HCT116 (cell line): Measurements from ENCODE around the gene RPL11.

Experiments
- CTCF ChIP-seq, 3 experiments: fragments of 200-600 bp in 1 of 3; sonication (generic) in 1 of 3; IDR thresholded peaks in 2 of 3; conservative IDR thresholded peaks in 1 of 3; 2 replicates each; pipeline ENCODE4 v1.5.1; 2012 to 2017; ENCODE audit warnings: low read depth in 2 of 3, low read length in 2 of 3, antibody characterized with exemption in 1 of 3, borderline replicate concordance in 1 of 3, control low read depth in 1 of 3, mild to moderate bottlenecking in 1 of 3, mixed read lengths in 1 of 3, mixed run types in 1 of 3, moderate library complexity in 1 of 3; ENCODE audit not compliant: insufficient read depth in 1 of 3
- EZH2 ChIP-seq: fragments of 200-600 bp; sonication (generic); IDR thresholded peaks from 2 replicates; pipeline ENCODE4 v1.6.1; 2017; ENCODE audit warnings: antibody characterized with exemption, mixed run types
- POLR2A ChIP-seq: IDR thresholded peaks from 2 replicates; pipeline ENCODE4 v1.7.0; 2011; ENCODE audit warnings: borderline replicate concordance; ENCODE audit not compliant: insufficient read depth, insufficient read length; ENCODE audit errors: extremely low read depth
- POLR2AphosphoS5 ChIP-seq: IDR thresholded peaks from 2 replicates; pipeline ENCODE4 v1.6.1; 2011; ENCODE audit warnings: mild to moderate bottlenecking, low read depth, low read length, moderate library complexity
- SP1 ChIP-seq: IDR thresholded peaks from 2 replicates; pipeline ENCODE4 v1.6.1; 2012; ENCODE audit warnings: low read depth
- TCF7L2 ChIP-seq: IDR thresholded peaks from 2 replicates; pipeline ENCODE4 v1.7.0; 2011; ENCODE audit warnings: borderline replicate concordance, inconsistent platforms; ENCODE audit not compliant: insufficient read depth, insufficient read length; ENCODE audit errors: extremely low read depth

GRCh38 chr1:23693599-23693998, 2.0 kb downstream of the RPL11 start:
- TF ChIP-seq CTCF (IDR thresholded peaks at IDR 0.05 in 2 of 3, conservative IDR thresholded peaks at IDR 0.05 in 1 of 3; ENCODE audit: borderline replicate concordance in 1 of 3, insufficient read depth in 1 of 3, low read depth in 2 of 3, low read length in 2 of 3) (no peak), SP1 (no peak), POLR2A (no peak), POLR2AphosphoS5 (no peak), TCF7L2 (no peak), EZH2 (no peak)
